ENCODE results near the gene MEMO1. TPM values are rescaled to one million over a fixed set of nuclear protein-coding genes. Genes with fewer than 3 reads are reported as not detected.

The MEMO1 gene
- total RNA-seq, 1 experiment from 2014 or later: 44.4 TPM

DNA sequence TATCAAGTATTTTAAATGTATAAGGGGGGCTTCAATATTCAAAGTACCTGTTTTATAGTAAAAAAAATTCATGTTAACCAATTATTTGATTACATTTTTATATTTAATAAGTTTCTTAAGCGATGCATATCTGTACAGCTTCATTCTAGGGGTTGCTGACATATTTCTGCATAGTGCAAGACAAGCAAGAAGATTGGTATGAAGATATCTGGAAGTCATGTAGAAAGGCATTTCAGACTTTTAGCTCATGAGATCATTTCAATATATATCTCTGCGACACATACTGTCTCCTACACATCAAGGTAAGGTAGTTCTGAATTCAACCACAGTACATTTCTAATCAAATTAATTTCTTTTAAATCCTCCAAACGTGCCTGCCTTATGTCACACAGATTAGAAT, 73.1 kb downstream of the MEMO1 start:
- H3K9me3 Mint-ChIP-seq: no peaks in the 10 kb centered on the region
- H3K4me1 Mint-ChIP-seq: no peaks in the 10 kb centered on the region
- TF ChIP-seq TCF7 (CRISPR knock-in tag; IDR thresholded peaks at IDR 0.05; ENCODE audit: low read depth) (no peak), ZNF317 (CRISPR knock-in tag; IDR thresholded peaks at IDR 0.05; ENCODE audit: borderline replicate concordance, low read depth) (no peak), SMAD3 (CRISPR knock-in tag; IDR thresholded peaks at IDR 0.05; ENCODE audit: borderline replicate concordance) (no peak), ZNF423 (CRISPR knock-in tag; IDR thresholded peaks at IDR 0.05) (no peak), NFE2L1 (CRISPR knock-in tag; IDR thresholded peaks at IDR 0.05) (no peak), ATF1 (CRISPR knock-in tag; IDR thresholded peaks at IDR 0.05) (no peak), TEAD4 (CRISPR knock-in tag; IDR thresholded peaks at IDR 0.05) (no peak), NFYB (CRISPR knock-in tag; conservative IDR thresholded peaks at IDR 0.05; ENCODE audit: low read depth) (no peak), ZNF263 (CRISPR knock-in tag; IDR thresholded peaks at IDR 0.05; ENCODE audit: low read depth) (no peak), ZNF219 (CRISPR knock-in tag; IDR thresholded peaks at IDR 0.05; ENCODE audit: borderline replicate concordance) (no peak), HMGA2 (CRISPR knock-in tag; IDR thresholded peaks at IDR 0.05) (no peak)
- TF ChIP-seq, protein P1, sequence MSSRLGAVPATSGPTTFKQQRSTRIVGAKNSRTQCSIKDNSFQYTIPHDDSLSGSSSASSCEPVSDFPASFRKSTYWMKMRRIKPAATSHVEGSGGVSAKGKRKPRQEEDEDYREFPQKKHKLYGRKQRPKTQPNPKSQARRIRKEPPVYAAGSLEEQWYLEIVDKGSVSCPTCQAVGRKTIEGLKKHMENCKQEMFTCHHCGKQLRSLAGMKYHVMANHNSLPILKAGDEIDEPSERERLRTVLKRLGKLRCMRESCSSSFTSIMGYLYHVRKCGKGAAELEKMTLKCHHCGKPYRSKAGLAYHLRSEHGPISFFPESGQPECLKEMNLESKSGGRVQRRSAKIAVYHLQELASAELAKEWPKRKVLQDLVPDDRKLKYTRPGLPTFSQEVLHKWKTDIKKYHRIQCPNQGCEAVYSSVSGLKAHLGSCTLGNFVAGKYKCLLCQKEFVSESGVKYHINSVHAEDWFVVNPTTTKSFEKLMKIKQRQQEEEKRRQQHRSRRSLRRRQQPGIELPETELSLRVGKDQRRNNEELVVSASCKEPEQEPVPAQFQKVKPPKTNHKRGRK (CRISPR knock-in tag; IDR thresholded peaks at IDR 0.05; ENCODE audit: borderline replicate concordance): no peak
- TF ChIP-seq, protein P2, sequence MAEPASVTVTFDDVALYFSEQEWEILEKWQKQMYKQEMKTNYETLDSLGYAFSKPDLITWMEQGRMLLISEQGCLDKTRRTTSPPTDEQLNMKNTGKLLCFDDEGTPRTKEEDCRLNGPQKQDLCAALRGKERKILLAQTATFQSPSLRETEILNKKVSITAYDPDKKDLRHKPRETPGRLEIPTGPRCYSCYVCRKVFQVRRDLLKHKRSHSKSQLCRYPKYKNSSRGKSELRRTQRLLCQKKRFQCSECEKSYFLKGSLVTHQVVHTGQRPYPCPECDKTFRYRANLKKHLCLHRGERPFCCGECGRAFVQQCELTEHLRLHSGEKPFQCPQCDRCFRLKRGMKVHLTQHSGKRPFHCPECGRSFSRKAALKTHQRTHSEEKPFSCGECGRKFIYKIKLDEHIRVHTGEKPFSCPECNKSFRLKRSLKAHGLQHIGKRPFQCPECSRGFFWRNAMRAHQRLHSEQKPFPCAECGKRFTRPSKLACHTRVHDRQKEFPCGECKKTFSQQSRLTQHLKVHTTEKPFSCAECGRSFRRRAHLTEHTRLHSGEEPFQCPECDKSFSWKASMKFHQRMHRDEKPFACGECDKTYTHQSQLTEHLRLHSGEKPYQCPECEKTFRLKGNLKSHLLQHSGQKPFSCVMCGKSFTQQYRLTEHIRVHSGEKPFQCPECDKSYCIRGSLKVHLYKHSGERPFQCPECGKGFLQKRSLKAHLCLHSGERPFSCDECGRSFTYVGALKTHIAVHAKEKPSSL (CRISPR knock-in tag; conservative IDR thresholded peaks at IDR 0.05): no peak
- ChIA-PET POLR2A (interaction anchor here (1.5 kb wide), 1 partner anchor 11 kb away, joined by 3 read pairs; no protein-coding TSS in a partner anchor), CTCF (no interaction called here)
- H3K27me3 Mint-ChIP-seq (ENCODE audit: low read depth): no peaks in the 10 kb centered on the region
- DNase-seq (ENCODE audit: low spot score) (no peak), ATAC-seq (no peak)
- H3K4me3 Mint-ChIP-seq: no peak overlapping the region
- no peak overlapping the region for H3K27ac Mint-ChIP-seq
- no peaks in the 10 kb centered on the region for H3K36me3 Mint-ChIP-seq

DNA sequence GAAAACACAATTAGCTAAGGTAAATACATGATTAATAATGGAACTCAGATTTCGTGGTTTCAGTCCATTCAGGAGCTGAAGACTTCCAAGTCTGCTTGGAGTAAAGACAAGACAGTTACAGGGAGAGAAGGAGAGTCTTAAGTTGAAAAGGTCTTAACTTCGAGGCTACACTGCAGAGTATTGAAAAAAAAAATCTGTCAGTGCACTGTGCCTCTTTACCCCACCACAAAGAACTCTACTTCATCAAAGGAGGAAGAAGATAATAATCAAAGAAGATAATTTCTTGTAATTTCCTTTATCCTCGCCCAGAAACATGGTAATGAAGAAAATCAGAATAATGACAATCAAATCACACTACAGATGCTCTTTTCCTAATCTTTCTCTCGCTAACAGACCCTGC, 75.4 kb downstream of the MEMO1 start:
- DNase-seq (ENCODE audit: low spot score): no peak
- POLR2A ChIA-PET: interaction anchor here (1.2 kb wide), 1 partner anchor 20 kb away, joined by 3 read pairs; no protein-coding TSS in a partner anchor
- Mint-ChIP-seq H3K4me3 (no peak overlapping the region), H3K27me3 (ENCODE audit: low read depth) (no peaks in the 10 kb centered on the region), H3K36me3 (no peaks in the 10 kb centered on the region), H3K9me3 (no peaks in the 10 kb centered on the region), H3K27ac (no peak overlapping the region), H3K4me1 (no peaks in the 10 kb centered on the region)
- CTCF ChIA-PET: interaction anchor here (1.2 kb wide), 1 partner anchor 49 kb away, joined by 3 read pairs; no protein-coding TSS in a partner anchor
- TF ChIP-seq, protein P3, sequence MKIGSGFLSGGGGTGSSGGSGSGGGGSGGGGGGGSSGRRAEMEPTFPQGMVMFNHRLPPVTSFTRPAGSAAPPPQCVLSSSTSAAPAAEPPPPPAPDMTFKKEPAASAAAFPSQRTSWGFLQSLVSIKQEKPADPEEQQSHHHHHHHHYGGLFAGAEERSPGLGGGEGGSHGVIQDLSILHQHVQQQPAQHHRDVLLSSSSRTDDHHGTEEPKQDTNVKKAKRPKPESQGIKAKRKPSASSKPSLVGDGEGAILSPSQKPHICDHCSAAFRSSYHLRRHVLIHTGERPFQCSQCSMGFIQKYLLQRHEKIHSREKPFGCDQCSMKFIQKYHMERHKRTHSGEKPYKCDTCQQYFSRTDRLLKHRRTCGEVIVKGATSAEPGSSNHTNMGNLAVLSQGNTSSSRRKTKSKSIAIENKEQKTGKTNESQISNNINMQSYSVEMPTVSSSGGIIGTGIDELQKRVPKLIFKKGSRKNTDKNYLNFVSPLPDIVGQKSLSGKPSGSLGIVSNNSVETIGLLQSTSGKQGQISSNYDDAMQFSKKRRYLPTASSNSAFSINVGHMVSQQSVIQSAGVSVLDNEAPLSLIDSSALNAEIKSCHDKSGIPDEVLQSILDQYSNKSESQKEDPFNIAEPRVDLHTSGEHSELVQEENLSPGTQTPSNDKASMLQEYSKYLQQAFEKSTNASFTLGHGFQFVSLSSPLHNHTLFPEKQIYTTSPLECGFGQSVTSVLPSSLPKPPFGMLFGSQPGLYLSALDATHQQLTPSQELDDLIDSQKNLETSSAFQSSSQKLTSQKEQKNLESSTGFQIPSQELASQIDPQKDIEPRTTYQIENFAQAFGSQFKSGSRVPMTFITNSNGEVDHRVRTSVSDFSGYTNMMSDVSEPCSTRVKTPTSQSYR (CRISPR knock-in tag; IDR thresholded peaks at IDR 0.05): no peak
- TF ChIP-seq SMAD3 (CRISPR knock-in tag; IDR thresholded peaks at IDR 0.05; ENCODE audit: borderline replicate concordance): no peak
- TF ChIP-seq NR3C1 (CRISPR knock-in tag; conservative IDR thresholded peaks at IDR 0.05; ENCODE audit: low read depth): no peak
- ATAC-seq: no peak

DNA sequence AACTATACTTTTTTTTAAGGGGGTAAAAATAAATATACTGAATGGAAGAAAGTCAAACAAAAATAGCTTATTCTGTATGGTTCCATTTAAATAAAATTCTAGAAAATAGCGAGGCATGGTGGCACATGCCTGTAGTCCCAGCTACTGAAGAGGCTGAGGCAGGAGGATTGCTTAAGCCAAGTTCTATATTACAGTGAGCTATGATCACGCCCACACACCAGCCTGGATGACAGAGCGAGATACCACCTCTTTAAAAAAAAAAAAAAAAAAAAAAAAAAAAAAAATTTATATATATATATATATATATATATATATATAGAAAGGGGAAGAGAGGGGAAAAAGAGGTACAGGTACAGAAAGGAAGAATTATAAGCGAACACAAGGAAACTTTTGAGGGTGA, 77.7 kb downstream of the MEMO1 start:
- H3K36me3 Mint-ChIP-seq: no peaks in the 10 kb centered on the region
- H3K27me3 Mint-ChIP-seq (ENCODE audit: low read depth): no peaks in the 10 kb centered on the region
- no peaks in the 10 kb centered on the region for H3K4me1 Mint-ChIP-seq
- DNase-seq (ENCODE audit: low spot score): no peak
- no peak overlapping the region for H3K4me3 Mint-ChIP-seq
- CTCF ChIA-PET: no interaction called here
- H3K27ac Mint-ChIP-seq: no peak overlapping the region
- POLR2A ChIA-PET: interaction anchor here (1.0 kb wide), 1 partner anchor 107 kb away, joined by 3 read pairs; the partner anchor contains the start of gene DPY30
- no peak for ATAC-seq
- no peaks in the 10 kb centered on the region for H3K9me3 Mint-ChIP-seq
- TF ChIP-seq SMAD3 (CRISPR knock-in tag; IDR thresholded peaks at IDR 0.05; ENCODE audit: borderline replicate concordance): no peak
- TF ChIP-seq, protein P3 (CRISPR knock-in tag; IDR thresholded peaks at IDR 0.05): no peak
- TF ChIP-seq ESRRA (CRISPR knock-in tag; IDR thresholded peaks at IDR 0.05; ENCODE audit: borderline replicate concordance): no peak
- TF ChIP-seq, protein P4, sequence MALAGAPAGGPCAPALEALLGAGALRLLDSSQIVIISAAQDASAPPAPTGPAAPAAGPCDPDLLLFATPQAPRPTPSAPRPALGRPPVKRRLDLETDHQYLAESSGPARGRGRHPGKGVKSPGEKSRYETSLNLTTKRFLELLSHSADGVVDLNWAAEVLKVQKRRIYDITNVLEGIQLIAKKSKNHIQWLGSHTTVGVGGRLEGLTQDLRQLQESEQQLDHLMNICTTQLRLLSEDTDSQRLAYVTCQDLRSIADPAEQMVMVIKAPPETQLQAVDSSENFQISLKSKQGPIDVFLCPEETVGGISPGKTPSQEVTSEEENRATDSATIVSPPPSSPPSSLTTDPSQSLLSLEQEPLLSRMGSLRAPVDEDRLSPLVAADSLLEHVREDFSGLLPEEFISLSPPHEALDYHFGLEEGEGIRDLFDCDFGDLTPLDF (CRISPR knock-in tag; IDR thresholded peaks at IDR 0.05): no peak
- no peak for TF ChIP-seq ZNF423 (CRISPR knock-in tag; IDR thresholded peaks at IDR 0.05)
- TF ChIP-seq RORB (CRISPR knock-in tag; IDR thresholded peaks at IDR 0.05): no peak
- TF ChIP-seq, protein P5, sequence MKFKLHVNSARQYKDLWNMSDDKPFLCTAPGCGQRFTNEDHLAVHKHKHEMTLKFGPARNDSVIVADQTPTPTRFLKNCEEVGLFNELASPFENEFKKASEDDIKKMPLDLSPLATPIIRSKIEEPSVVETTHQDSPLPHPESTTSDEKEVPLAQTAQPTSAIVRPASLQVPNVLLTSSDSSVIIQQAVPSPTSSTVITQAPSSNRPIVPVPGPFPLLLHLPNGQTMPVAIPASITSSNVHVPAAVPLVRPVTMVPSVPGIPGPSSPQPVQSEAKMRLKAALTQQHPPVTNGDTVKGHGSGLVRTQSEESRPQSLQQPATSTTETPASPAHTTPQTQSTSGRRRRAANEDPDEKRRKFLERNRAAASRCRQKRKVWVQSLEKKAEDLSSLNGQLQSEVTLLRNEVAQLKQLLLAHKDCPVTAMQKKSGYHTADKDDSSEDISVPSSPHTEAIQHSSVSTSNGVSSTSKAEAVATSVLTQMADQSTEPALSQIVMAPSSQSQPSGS (CRISPR knock-in tag; IDR thresholded peaks at IDR 0.05; ENCODE audit: borderline replicate concordance, low read depth): no peak

Data from WTC11 (cell line).